Measurements from ENCODE around the gene ENDOU. TPM values are rescaled to one million over a fixed set of nuclear protein-coding genes. Genes with fewer than 3 reads are reported as not detected.
A peak's percentile ranks its signal among the peaks of the same experiment; 100 is the strongest.

ENDOU gene
- polyA plus RNA-seq, 3 donors, result 0.17 to 0.40 TPM; not detected in 1

GRCh38 chr12:47739979-47740378 is 14.7 kb upstream of the ENDOU start:
- H3K27ac Mint-ChIP-seq, result peak overlapping the region in 1 of 7 donors; percentile 32
- intact Hi-C loops (cut with micrococcal nuclease), result loop anchor here in 1 of 2 donors (5.0 kb wide), 1 partner anchor 37 kb away; no protein-coding TSS in a partner anchor
- Histone ChIP-seq H3K4me1 (ENCODE audit: control insufficient read depth in 1 of 2, insufficient read depth in 2 of 2, low read length in 2 of 2) (peaks cover 30 to 41% of the 10 kb centered on the region in 2 donors), H3K4me2 (replicated peaks; ENCODE audit: extremely low read depth, low read length, poor library complexity, severe bottlenecking) (no peak overlapping the region), H3K9ac (ENCODE audit: insufficient read depth, low read length, poor library complexity, severe bottlenecking) (no peak overlapping the region), H3K27me3 (ENCODE audit: control insufficient read depth in 2 of 2, insufficient read depth in 2 of 2, low read length in 2 of 2) (no peaks in the 10 kb centered on the region), H4K20me1 (ENCODE audit: insufficient read depth, low read length) (no peaks in the 10 kb centered on the region), H3K4me3 (replicated peaks in 1 of 3; ENCODE audit: low read depth in 2 of 3, low read length in 3 of 3) (no peak overlapping the region), H3K79me2 (ENCODE audit: insufficient read depth, low read length) (no peaks in the 10 kb centered on the region), H3K9me3 (replicated peaks in 1 of 2; ENCODE audit: control insufficient read depth in 1 of 2, insufficient read depth in 1 of 2, low read length in 2 of 2) (no peaks in the 10 kb centered on the region), H2AFZ (ENCODE audit: insufficient read depth, low read depth, low read length, poor library complexity, severe bottlenecking) (no peak overlapping the region), H3K27ac (ENCODE audit: low read depth in 1 of 2, low read length in 2 of 2) (no peak overlapping the region), H3K36me3 (replicated peaks in 1 of 2; ENCODE audit: control insufficient read depth in 1 of 2, insufficient read depth in 2 of 2, low read length in 2 of 2) (no peaks in the 10 kb centered on the region)
- H3K9me3 Mint-ChIP-seq, result peaks cover 0 to 1% (median 0%) of the 10 kb centered on the region in 7 donors
- H3K4me1 Mint-ChIP-seq, result peaks cover 48% of the 10 kb centered on the region
- TF ChIP-seq, protein P1, sequence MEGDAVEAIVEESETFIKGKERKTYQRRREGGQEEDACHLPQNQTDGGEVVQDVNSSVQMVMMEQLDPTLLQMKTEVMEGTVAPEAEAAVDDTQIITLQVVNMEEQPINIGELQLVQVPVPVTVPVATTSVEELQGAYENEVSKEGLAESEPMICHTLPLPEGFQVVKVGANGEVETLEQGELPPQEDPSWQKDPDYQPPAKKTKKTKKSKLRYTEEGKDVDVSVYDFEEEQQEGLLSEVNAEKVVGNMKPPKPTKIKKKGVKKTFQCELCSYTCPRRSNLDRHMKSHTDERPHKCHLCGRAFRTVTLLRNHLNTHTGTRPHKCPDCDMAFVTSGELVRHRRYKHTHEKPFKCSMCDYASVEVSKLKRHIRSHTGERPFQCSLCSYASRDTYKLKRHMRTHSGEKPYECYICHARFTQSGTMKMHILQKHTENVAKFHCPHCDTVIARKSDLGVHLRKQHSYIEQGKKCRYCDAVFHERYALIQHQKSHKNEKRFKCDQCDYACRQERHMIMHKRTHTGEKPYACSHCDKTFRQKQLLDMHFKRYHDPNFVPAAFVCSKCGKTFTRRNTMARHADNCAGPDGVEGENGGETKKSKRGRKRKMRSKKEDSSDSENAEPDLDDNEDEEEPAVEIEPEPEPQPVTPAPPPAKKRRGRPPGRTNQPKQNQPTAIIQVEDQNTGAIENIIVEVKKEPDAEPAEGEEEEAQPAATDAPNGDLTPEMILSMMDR (IDR thresholded peaks at IDR 0.05), result no peak
- peaks cover 12 to 18% (median 16%) of the 10 kb centered on the region in 3 donors for H3K27me3 Mint-ChIP-seq (ENCODE audit: low read depth in 3 of 3)
- H3K4me3 Mint-ChIP-seq, result peak overlapping the region in 1 of 2 donors; percentile 51
- H3K36me3 Mint-ChIP-seq, result peaks cover 0 to 2% of the 10 kb centered on the region in 2 donors
- 75% methylated on average over 9 of the region's 12 CpGs for WGBS (ENCODE audit: insufficient coverage)
- no peak for DNase-seq

DNA sequence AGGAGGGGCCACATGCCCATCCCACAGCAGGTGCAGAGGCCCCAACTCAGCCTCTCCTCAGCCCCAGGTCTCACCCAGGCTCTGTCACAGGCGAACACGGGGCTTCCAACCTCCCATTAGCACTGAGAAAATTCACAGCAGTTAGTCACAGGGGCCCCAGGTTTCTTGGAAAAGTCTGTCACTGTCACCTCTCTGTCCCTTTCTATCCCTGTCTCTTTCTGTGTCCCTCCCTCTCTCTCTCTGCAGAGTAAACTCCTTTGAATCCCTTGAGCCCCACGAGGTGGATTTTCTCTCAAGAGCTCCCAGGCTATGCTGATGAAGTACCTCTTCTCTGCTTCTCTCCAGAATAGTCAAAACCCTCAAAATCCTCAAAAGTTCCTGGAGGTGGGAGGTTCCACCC is 14.0 kb upstream of the ENDOU start:
- Mint-ChIP-seq H3K36me3 (peaks cover 0 to 2% of the 10 kb centered on the region in 2 donors), H3K9me3 (peaks cover 0 to 1% (median 0%) of the 10 kb centered on the region in 7 donors), H3K4me1 (peaks cover 48% of the 10 kb centered on the region), H3K27ac (no peak overlapping the region), H3K4me3 (peak overlapping the region in 1 of 2 donors; percentile 39), H3K27me3 (ENCODE audit: low read depth in 3 of 3) (peaks cover 11 to 18% (median 14%) of the 10 kb centered on the region in 3 donors)
- intact Hi-C loops (cut with micrococcal nuclease), result no loop called here
- H3K4me2 ChIP-seq (replicated peaks; ENCODE audit: extremely low read depth, low read length, poor library complexity, severe bottlenecking), result no peak overlapping the region
- no peaks in the 10 kb centered on the region for H3K79me2 ChIP-seq (ENCODE audit: insufficient read depth, low read length)
- no peak overlapping the region for H2AFZ ChIP-seq (ENCODE audit: insufficient read depth, low read depth, low read length, poor library complexity, severe bottlenecking)
- no peak for DNase-seq
- no peaks in the 10 kb centered on the region for H3K36me3 ChIP-seq (replicated peaks in 1 of 2; ENCODE audit: control insufficient read depth in 1 of 2, insufficient read depth in 2 of 2, low read length in 2 of 2)
- no peak overlapping the region for H3K27ac ChIP-seq (ENCODE audit: low read depth in 1 of 2, low read length in 2 of 2)
- H3K9me3 ChIP-seq (replicated peaks in 1 of 2; ENCODE audit: control insufficient read depth in 1 of 2, insufficient read depth in 1 of 2, low read length in 2 of 2), result no peaks in the 10 kb centered on the region
- 94% methylated on average over 2 of the region's 3 CpGs for WGBS (ENCODE audit: insufficient coverage)
- H3K4me3 ChIP-seq (replicated peaks in 1 of 3; ENCODE audit: low read depth in 2 of 3, low read length in 3 of 3), result no peak overlapping the region
- no peaks in the 10 kb centered on the region for H4K20me1 ChIP-seq (ENCODE audit: insufficient read depth, low read length)
- no peak overlapping the region for H3K9ac ChIP-seq (ENCODE audit: insufficient read depth, low read length, poor library complexity, severe bottlenecking)
- peaks cover 30 to 41% of the 10 kb centered on the region in 2 donors for H3K4me1 ChIP-seq (ENCODE audit: control insufficient read depth in 1 of 2, insufficient read depth in 2 of 2, low read length in 2 of 2)
- TF ChIP-seq, protein P1 (IDR thresholded peaks at IDR 0.05), result no peak
- H3K27me3 ChIP-seq (ENCODE audit: control insufficient read depth in 2 of 2, insufficient read depth in 2 of 2, low read length in 2 of 2), result no peaks in the 10 kb centered on the region
